HepG2 (cell line): ENCODE data around the gene CFAP70.

Experiments used
- ZNF337 ChIP-seq: sonication (generic); formaldehyde crosslinking; IDR thresholded peaks from 2 replicates; pipeline ENCODE4 v1.5.1; 2020; ENCODE audit warnings: missing genetic modification reagents, low read depth, mild to moderate bottlenecking, borderline replicate concordance
- ZNF646 ChIP-seq: sonication (generic); formaldehyde crosslinking; IDR thresholded peaks from 2 replicates; pipeline ENCODE4 v1.9.0; 2021; ENCODE audit warnings: mild to moderate bottlenecking, missing genetic modification reagents
- ZNF781 ChIP-seq: sonication (generic); formaldehyde crosslinking; IDR thresholded peaks from 2 replicates; pipeline ENCODE4 v1.5.1; 2020; ENCODE audit warnings: borderline replicate concordance, mild to moderate bottlenecking, missing genetic modification reagents; ENCODE audit errors: not compliant biosample characterization

DNA sequence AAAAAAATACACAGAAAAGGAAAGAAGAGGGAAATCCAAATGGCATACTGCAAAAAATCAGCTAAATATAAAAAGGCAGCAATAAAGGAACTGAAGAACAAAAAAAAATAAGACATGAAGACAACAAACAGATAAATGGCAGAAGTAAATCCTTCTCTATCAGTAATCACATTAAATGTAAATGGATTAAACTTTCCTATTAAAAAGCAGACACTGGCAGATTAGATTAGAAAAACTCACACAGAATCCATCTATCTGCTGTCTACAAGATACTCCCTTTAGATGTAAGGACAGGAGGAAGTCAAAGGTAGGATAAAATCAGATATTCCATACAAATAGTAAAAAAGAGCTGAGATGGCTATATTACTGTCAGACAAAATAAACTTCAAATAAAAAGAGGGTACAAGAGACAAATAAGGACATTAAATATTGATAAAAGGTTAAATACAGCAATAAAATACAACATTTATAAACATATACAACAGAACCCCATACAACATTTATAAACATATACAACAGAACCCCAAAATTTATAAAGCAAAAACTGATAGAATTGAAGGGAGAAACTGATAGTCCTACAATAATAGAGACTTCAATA lies 51.4 kb downstream of the CFAP70 start:
- TF ChIP-seq ZNF781 (no peak), ZNF646 (CRISPR knock-in tag) (no peak), ZNF337 (no peak)
